ENCODE measurements around the gene ACTRT2.

GRCh38 chr1:3014050-3014440 is 7.2 kb upstream of the ACTRT2 start:
- TF ChIP-seq POLR2A (IDR thresholded peaks at IDR 0.05; ENCODE audit: low read depth, low read length) (no peak), TAF1 (IDR thresholded peaks at IDR 0.05; ENCODE audit: low read depth, low read length) (no peak), POLR2AphosphoS5 (IDR thresholded peaks at IDR 0.05; ENCODE audit: low read depth, low read length) (no peak)
